Glomerular visceral epithelial cell (primary cell): ENCODE measurements around the gene HEATR1.
"Not testable (repeated sequence)": the region's sequence is repeated elsewhere in the genome, so short reads cannot be mapped to it uniquely, and the experiment has no call there.

Experiments
- DNase-seq: peaks from one replicate; pipeline ENCODE4 v3.0.0-alpha.2; 2016; ENCODE audit errors: extremely low spot score

HEATR1 gene

GRCh38 chr1:236603991-236604904 lies at the start of gene HEATR1:
HEATR1 (minus strand) TSS chr1:236604516; CDS start chr1:236604095, 421 bp downstream.
- peak; percentile 94 for DNase-seq

GRCh38 chr1:236645016-236645680 lies 40.8 kb upstream of the HEATR1 start:
- no peak for DNase-seq

- no peak for DNase-seq
Measured at GRCh38 chr1:236642763-236643162, 38.4 kb upstream of the HEATR1 start.

GRCh38 chr1:236639686-236640085 lies 35.4 kb upstream of the HEATR1 start:
- DNase-seq: no peak

- DNase-seq: no peak
Measured at GRCh38 chr1:236638945-236639344, 34.6 kb upstream of the HEATR1 start.

GRCh38 chr1:236636017-236636416 lies 31.7 kb upstream of the HEATR1 start:
- no peak for DNase-seq

- DNase-seq: no peak
Measured at GRCh38 chr1:236627727-236628408, 23.6 kb upstream of the HEATR1 start.

- no peak for DNase-seq
Measured at GRCh38 chr1:236623371-236624166, 19.3 kb upstream of the HEATR1 start.

- no peak for DNase-seq
Measured at GRCh38 chr1:236622407-236622806, 18.1 kb upstream of the HEATR1 start.

- DNase-seq: no peak
Measured at GRCh38 chr1:236619398-236619797, 15.1 kb upstream of the HEATR1 start.

- DNase-seq: no peak
Measured at GRCh38 chr1:236618507-236618906, 14.2 kb upstream of the HEATR1 start.

- no peak for DNase-seq
Measured at GRCh38 chr1:236615399-236616148, 11.3 kb upstream of the HEATR1 start.

GRCh38 chr1:236612349-236612748 lies 8.0 kb upstream of the HEATR1 start:
- no peak for DNase-seq

- DNase-seq: peak; percentile 63
Measured at GRCh38 chr1:236608930-236609726, 4.8 kb upstream of the HEATR1 start.

- DNase-seq: not testable (repeated sequence)
Measured at GRCh38 chr1:236607597-236607996, 3.3 kb upstream of the HEATR1 start.

GRCh38 chr1:236604905-236605806 lies 840 bp upstream of the HEATR1 start:
- no peak for DNase-seq

- DNase-seq: no peak
Measured at GRCh38 chr1:236602171-236602570, 2.1 kb downstream of the HEATR1 start.

- DNase-seq: no peak
Measured at GRCh38 chr1:236590553-236591150, 13.7 kb downstream of the HEATR1 start.

GRCh38 chr1:236589531-236589930 lies 14.8 kb downstream of the HEATR1 start:
- DNase-seq: no peak
